Nephron (organoid): ENCODE results near the gene RAP2B.
A peak's percentile ranks its signal among the peaks of the same experiment; 100 is the strongest.

Experiments used
- H3K27ac Mint-ChIP-seq, 3 experiments: 2 replicates each; pipeline ENCODE4 v1.8.0; 2020; ENCODE audit warnings: mixed read lengths in 3 of 3, mild to moderate bottlenecking in 2 of 3, moderate library complexity in 1 of 3
- H3K27me3 Mint-ChIP-seq: 2 replicates; pipeline ENCODE4 v1.8.0; 2021; ENCODE audit warnings: low read depth, mild to moderate bottlenecking, moderate library complexity, mixed read lengths
- H3K36me3 Mint-ChIP-seq: 2 replicates; pipeline ENCODE4 v1.8.0; 2020; ENCODE audit warnings: low read depth, mixed read lengths
- H3K4me1 Mint-ChIP-seq: 2 replicates; pipeline ENCODE4 v1.8.0; 2020; ENCODE audit warnings: mixed read lengths
- H3K4me3 Mint-ChIP-seq, 3 experiments: 2 replicates each; pipeline ENCODE4 v1.8.0; 2020; ENCODE audit warnings: mild to moderate bottlenecking in 3 of 3, mixed read lengths in 3 of 3, moderate library complexity in 2 of 3
- H3K9me3 Mint-ChIP-seq: 2 replicates; pipeline ENCODE4 v1.8.0; 2020; ENCODE audit warnings: mixed read lengths
- CTCF ChIP-seq, 3 experiments: fragments of 200-600 bp; sonication (generic); IDR thresholded peaks; one replicate each; pipeline ENCODE4 v1.5.0; 2021; ENCODE audit warnings: antibody characterized with exemption in 3 of 3; ENCODE audit not compliant: unreplicated experiment in 3 of 3

RAP2B gene

GRCh38 chr3:153158189-153158588, 3.8 kb upstream of the RAP2B start:
- no peaks in the 10 kb centered on the region for H3K9me3 Mint-ChIP-seq

GRCh38 chr3:153158961-153159735, 2.9 kb upstream of the RAP2B start:
- Mint-ChIP-seq H3K36me3 (no peaks in the 10 kb centered on the region), H3K4me3 (peak overlapping the region; percentile 90 to 97 (median 94)), H3K27ac (peak overlapping the region; percentile 95 to 99 (median 99)), H3K9me3 (no peaks in the 10 kb centered on the region), H3K27me3 (no peaks in the 10 kb centered on the region), H3K4me1 (peaks cover 10% of the 10 kb centered on the region)
- TF ChIP-seq CTCF (IDR thresholded peaks at IDR 0.05; ENCODE audit: unreplicated experiment in 3 of 3) = no peak

More at GRCh38 chr3:153158189-153158588, 3.8 kb upstream of the RAP2B start:
- no peaks in the 10 kb centered on the region for H3K36me3 Mint-ChIP-seq
- H3K27ac Mint-ChIP-seq = peak overlapping the region in 1 of 3 experiments; percentile 49
- TF ChIP-seq CTCF (IDR thresholded peaks at IDR 0.05; ENCODE audit: unreplicated experiment in 3 of 3) = no peak
- H3K4me3 Mint-ChIP-seq = peak overlapping the region; percentile 19 to 73 (median 51)
- H3K27me3 Mint-ChIP-seq = no peaks in the 10 kb centered on the region
- peaks cover under 1% of the 10 kb centered on the region for H3K4me1 Mint-ChIP-seq

GRCh38 chr3:153159771-153160397, 2.1 kb upstream of the RAP2B start:
- Mint-ChIP-seq H3K4me3 (peak overlapping the region; percentile 90 to 97 (median 94)), H3K27me3 (no peaks in the 10 kb centered on the region), H3K4me1 (peaks cover 18% of the 10 kb centered on the region), H3K36me3 (no peaks in the 10 kb centered on the region), H3K27ac (peak overlapping the region; percentile 95 to 99 (median 99)), H3K9me3 (no peaks in the 10 kb centered on the region)
- TF ChIP-seq CTCF (IDR thresholded peaks at IDR 0.05; ENCODE audit: unreplicated experiment in 3 of 3) = no peak

- Mint-ChIP-seq H3K27me3 (no peaks in the 10 kb centered on the region), H3K36me3 (peaks cover 3% of the 10 kb centered on the region), H3K4me3 (peak overlapping the region; percentile 90 to 97 (median 94)), H3K27ac (peak overlapping the region; percentile 95 to 99 (median 99)), H3K9me3 (no peaks in the 10 kb centered on the region), H3K4me1 (peaks cover 25% of the 10 kb centered on the region)
- no peak for TF ChIP-seq CTCF (IDR thresholded peaks at IDR 0.05; ENCODE audit: unreplicated experiment in 3 of 3)
Measured at GRCh38 chr3:153160451-153161137, 1.4 kb upstream of the RAP2B start.

GRCh38 chr3:153161138-153161713, 800 bp upstream of the RAP2B start:
- Mint-ChIP-seq H3K36me3 (peaks cover 6% of the 10 kb centered on the region), H3K27ac (peak overlapping the region; percentile 95 to 99 (median 99))
- TF ChIP-seq CTCF (IDR thresholded peaks at IDR 0.05; ENCODE audit: unreplicated experiment in 3 of 3) = no peak

More at GRCh38 chr3:153161138-153161713, 800 bp upstream of the RAP2B start:
- Mint-ChIP-seq H3K9me3 (no peaks in the 10 kb centered on the region), H3K27me3 (no peaks in the 10 kb centered on the region), H3K4me1 (peaks cover 31% of the 10 kb centered on the region), H3K4me3 (peak overlapping the region; percentile 90 to 97 (median 94))
